AML-193 (cell line): ENCODE measurements around the gene SLC1A6.
"Not testable (repeated sequence)": the region's sequence is repeated elsewhere in the genome, so short reads cannot be mapped to it uniquely, and the experiment has no call there.

Source experiments
- DNase-seq, 2 experiments: peaks; one replicate each; lab custom pipeline; 2025; lab: John Stamatoyannopoulos, UW

Gene SLC1A6

DNA sequence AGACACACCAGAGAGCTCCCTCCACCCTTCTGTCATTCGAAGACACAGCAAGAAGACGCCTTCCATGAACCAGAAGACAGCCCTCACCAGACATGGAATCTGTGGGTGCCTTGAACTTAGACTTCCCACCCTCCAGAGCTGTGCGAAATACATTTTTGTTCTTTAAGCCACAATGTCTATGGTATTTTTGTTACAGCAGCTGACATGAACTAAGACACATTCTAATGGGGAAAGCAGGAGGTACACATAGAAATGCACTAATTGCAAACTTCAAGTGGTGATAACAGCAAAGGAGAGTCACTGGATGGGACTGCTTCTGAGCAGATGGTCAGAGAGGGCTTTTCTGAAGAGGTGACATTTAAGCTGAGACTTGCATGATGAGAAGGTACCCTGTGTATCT, 22.2 kb downstream of the SLC1A6 start:
- no peak for DNase-seq

DNA sequence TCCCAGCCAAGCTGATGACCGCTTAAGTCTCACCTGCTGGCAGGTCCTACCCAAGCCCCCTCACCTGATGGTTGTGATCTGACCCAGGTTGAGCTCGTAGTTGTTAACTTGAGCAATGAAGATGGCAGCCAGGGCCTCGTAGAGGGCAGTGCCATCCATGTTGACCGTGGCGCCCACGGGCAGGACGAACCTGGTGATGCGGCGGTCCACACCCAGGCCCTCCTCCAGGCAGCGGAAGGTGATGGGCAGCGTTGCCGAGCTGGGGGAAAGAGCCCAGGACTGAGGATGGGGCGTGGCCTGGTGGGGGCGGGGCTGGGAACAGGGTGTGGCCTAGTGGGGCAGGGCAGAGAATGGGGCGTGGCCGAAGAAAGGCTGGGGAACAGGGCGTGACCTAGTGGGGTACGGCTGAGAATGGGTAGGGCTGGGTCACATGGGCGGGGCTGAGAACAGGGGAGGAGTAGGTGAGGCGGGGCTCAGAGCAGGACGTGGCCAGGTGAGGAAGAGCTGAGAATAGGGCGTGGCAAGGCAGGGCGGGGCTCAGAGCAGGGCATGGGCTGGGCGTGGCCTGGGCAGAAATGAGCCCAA, 25.5 kb downstream of the SLC1A6 start:
- no peak for DNase-seq

DNA sequence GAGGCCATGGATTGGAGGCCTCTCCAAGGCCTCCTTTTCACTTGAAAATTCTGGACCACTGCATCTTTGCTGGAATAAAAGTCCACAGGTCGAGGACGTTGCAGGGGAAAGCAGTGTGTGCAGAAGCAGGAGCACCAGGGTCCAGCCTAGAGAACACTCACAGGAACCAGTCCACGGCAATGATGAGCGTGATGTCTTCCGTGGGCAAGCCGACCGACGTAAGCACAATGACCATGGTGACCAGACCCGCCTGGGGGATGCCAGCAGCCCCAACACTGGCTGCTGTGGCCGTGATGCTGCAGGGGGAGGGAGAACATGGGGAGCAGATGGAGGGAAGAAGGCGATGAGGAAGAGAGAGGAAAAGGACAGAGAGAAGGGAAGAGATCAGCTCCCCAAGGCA, 26.9 kb downstream of the SLC1A6 start:
- no peak for DNase-seq

- no peak for DNase-seq
Observed at GRCh38 chr19:14950421-14950820, 29.2 kb downstream of the SLC1A6 start.

GRCh38 chr19:14949876-14950275, 29.8 kb downstream of the SLC1A6 start:
- no peak for DNase-seq

DNA sequence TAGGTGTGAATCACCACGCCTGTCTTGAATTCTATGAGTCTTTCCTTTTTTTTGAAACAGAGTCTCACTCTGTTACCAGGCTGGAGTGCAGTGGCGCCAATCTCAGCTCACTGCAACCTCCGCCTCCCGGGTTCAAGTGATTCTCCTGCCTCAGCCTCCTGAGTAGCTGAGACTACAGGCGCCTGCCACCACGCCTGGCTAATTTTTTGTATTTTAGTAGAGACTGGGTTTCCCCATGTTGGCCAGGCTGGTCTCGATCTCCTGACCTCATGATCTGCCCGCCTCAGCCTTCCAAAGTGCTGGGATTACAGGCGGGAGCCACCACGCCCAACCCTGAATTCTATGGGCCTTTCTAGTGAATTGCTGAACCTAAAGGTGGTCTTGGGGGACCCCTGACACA, 30.3 kb downstream of the SLC1A6 start:
- DNase-seq, result not testable (repeated sequence)

- no peak for DNase-seq
Observed at GRCh38 chr19:14944456-14944855, 35.2 kb downstream of the SLC1A6 start.

GRCh38 chr19:14943601-14944000, 36.1 kb downstream of the SLC1A6 start:
- DNase-seq, result no peak

DNA sequence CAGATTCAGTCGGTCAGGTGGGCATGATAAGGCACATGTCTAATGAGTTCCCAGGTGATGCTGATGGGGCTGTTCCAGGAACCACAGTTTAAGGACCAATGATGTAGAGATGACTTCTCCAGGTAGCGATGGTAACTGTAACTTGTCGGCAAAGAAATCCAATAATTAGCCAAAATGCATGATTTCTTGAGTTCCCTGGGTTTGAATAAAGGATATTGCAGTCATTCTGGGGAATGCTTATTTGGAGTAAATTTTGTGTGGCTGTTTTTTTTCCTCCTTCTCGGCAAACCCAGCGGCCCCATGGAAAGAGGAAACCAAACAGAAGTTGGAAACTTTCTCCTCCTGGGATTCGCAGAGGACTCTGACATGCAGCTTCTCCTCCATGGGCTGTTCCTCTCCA, 38.5 kb downstream of the SLC1A6 start, which contains the start of gene OR7C2:
TSS of gene OR7C2 (plus strand) at position 301 of the 400 bp plus-strand sequence. CDS start at position 301, 0 bp downstream.
- no peak for DNase-seq

- no peak for DNase-seq
Observed at GRCh38 chr19:14940266-14940665, 39.4 kb downstream of the SLC1A6 start.

DNA sequence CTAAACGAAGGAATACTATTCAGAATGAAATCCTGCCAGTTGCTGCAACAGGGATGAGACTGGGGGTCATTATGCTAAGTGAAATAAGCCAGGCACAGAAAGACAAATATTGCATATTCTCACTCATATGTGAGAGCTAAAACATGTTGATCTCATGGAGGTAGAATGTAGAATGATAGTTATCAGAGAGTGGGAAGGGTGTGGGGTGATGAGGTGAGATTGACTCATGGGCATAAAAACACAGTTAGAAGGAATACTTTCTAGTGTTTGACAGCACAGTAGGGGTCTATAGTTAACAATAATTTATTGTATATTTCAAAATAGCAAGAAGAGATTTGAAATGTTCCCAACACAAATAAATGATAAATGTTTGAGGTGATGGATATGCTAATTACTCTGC, 46.2 kb downstream of the SLC1A6 start:
- DNase-seq, result no peak

DNA sequence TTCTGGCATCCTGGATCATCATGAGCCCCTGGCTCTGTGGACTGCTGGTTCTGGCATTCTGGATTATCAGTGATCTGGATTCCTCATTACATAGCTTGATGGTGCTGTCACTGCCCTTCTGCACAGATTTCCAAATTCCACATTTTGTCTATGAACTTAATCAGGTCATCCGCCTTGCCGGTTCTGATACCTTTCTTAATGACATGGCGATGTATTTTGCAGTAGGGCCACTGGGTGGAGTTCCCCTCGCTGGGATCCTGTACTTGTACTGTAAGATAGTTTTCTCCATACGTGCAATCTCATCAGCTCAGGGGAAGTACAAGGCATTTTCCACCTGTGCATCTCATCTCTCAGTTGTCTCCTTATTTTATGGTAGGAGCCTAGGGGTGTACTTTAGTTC, 62.8 kb downstream of the SLC1A6 start:
- no peak for DNase-seq

- DNase-seq, result no peak
Observed at GRCh38 chr19:14915116-14915515, 64.5 kb downstream of the SLC1A6 start.

GRCh38 chr19:14906711-14907110, 73.0 kb downstream of the SLC1A6 start:
- DNase-seq, result no peak

DNA sequence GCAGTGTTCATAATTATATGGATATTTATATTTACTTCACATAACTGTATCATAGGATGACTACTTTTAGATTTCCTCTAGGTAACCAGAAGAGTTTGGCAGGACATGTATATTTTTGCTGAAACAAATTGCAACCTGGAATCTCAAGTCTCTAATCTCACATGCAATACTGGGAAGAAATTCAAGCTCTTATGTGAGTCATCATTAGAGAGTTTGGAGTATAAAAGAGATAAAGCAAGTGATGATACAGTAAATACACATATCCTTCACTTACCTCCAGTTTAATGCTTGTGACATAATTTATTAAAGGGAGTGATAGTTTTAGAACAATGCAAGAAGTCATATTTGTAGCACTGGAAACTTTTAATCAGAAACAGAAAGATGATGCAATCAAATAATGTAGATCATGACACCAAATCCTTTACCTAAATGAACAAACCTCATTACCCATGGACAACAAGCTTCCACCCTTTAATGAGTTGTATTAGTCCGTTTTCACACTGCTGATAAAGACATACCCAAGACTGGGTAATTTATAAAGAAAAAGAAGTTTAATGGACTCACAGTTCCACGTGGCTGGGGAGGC, 77.9 kb downstream of the SLC1A6 start:
- no peak for DNase-seq
